HG02884 (cell line): ENCODE data around the gene SLCO3A1.
A peak's percentile ranks its signal among the peaks of the same experiment; 100 is the strongest.
"Not testable (repeated sequence)": the region's sequence is repeated elsewhere in the genome, so short reads cannot be mapped to it uniquely, and the experiment has no call there.

Experiments
- ATAC-seq: cut with Tn5 transposase; IDR thresholded peaks from one replicate; pipeline ENCODE4 v1.9.1; 2021; ENCODE audit warnings: mild to moderate bottlenecking, moderate library complexity; ENCODE audit not compliant: unreplicated experiment

Gene SLCO3A1

GRCh38 chr15:92059036-92059970 lies 205.8 kb downstream of the SLCO3A1 start:
- no peak for ATAC-seq

- not testable (repeated sequence) for ATAC-seq
Observed at GRCh38 chr15:92059971-92060311, 206.4 kb downstream of the SLCO3A1 start.

- no peak for ATAC-seq
Observed at GRCh38 chr15:92061511-92062195, 208.1 kb downstream of the SLCO3A1 start.

- no peak for ATAC-seq
Observed at GRCh38 chr15:92062505-92062904, 209.0 kb downstream of the SLCO3A1 start.

GRCh38 chr15:92068121-92068520 lies 214.6 kb downstream of the SLCO3A1 start:
- ATAC-seq: peak; percentile 48

GRCh38 chr15:92069308-92070250 lies 216.1 kb downstream of the SLCO3A1 start:
- peak; percentile 54 for ATAC-seq

- ATAC-seq: not testable (repeated sequence)
Observed at GRCh38 chr15:92070251-92070650, 216.7 kb downstream of the SLCO3A1 start.

- no peak for ATAC-seq
Observed at GRCh38 chr15:92071045-92071634, 217.6 kb downstream of the SLCO3A1 start.

GRCh38 chr15:92073044-92073785 lies 219.7 kb downstream of the SLCO3A1 start:
- no peak for ATAC-seq

GRCh38 chr15:92074101-92074500 lies 220.6 kb downstream of the SLCO3A1 start:
- no peak for ATAC-seq

GRCh38 chr15:92074646-92075045 lies 221.1 kb downstream of the SLCO3A1 start:
- no peak for ATAC-seq

GRCh38 chr15:92075764-92076163 lies 222.3 kb downstream of the SLCO3A1 start:
- no peak for ATAC-seq

- ATAC-seq: no peak
Observed at GRCh38 chr15:92076541-92076940, 223.0 kb downstream of the SLCO3A1 start.

- peak; percentile 59 for ATAC-seq
Observed at GRCh38 chr15:92077353-92078085, 224.0 kb downstream of the SLCO3A1 start.

GRCh38 chr15:92078270-92078669 lies 224.8 kb downstream of the SLCO3A1 start:
- ATAC-seq: no peak

GRCh38 chr15:92079047-92079446 lies 225.5 kb downstream of the SLCO3A1 start:
- no peak for ATAC-seq

GRCh38 chr15:92079647-92080255 lies 226.2 kb downstream of the SLCO3A1 start:
- ATAC-seq: no peak

- ATAC-seq: peak; percentile 69
Observed at GRCh38 chr15:92082006-92082843, 228.7 kb downstream of the SLCO3A1 start.
